Neural progenitor cell (in vitro differentiated cells): ENCODE results near the gene BBS1. TPM values are rescaled to one million over a fixed set of nuclear protein-coding genes. Genes with fewer than 3 reads are reported as not detected.
A peak's percentile ranks its signal among the peaks of the same experiment; 100 is the strongest.
"Not testable (repeated sequence)": the region's sequence is repeated elsewhere in the genome, so short reads cannot be mapped to it uniquely, and the experiment has no call there.

Experiments used
- DNase-seq: peaks from one replicate; pipeline ENCODE4 v3.0.0-alpha.2; 2016; ENCODE audit warnings: low spot score
- H2AFZ ChIP-seq: fragments of 200-600 bp; sonication (generic); replicated peaks from 2 replicates; pipeline ENCODE4 v1.6.1; 2016; ENCODE audit warnings: antibody characterized with exemption
- H3F3A ChIP-seq: fragments of 200-600 bp; sonication (generic); 2 replicates; pipeline ENCODE4 v1.6.1; 2016; ENCODE audit warnings: antibody characterized with exemption, low read depth
- H3K27ac ChIP-seq: fragments of 200-600 bp; sonication (generic); 2 replicates; pipeline ENCODE4 v1.5.1; 2016; ENCODE audit warnings: mild to moderate bottlenecking
- H3K27me3 ChIP-seq: fragments of 200-600 bp; sonication (generic); 2 replicates; pipeline ENCODE4 v1.6.1; 2016; ENCODE audit warnings: mild to moderate bottlenecking, moderate library complexity
- H3K36me3 ChIP-seq: fragments of 200-600 bp; sonication (generic); 2 replicates; pipeline ENCODE4 v1.5.1; 2016
- H3K4me1 ChIP-seq: fragments of 200-600 bp; sonication (generic); 2 replicates; pipeline ENCODE4 v1.6.1; 2016; ENCODE audit warnings: mixed run types
- H3K4me2 ChIP-seq: fragments of 200-600 bp; sonication (generic); 2 replicates; pipeline ENCODE4 v1.6.1; 2016
- H3K4me3 ChIP-seq: fragments of 200-600 bp; sonication (generic); 2 replicates; pipeline ENCODE4 v1.5.1; 2016
- H3K79me2 ChIP-seq: fragments of 200-600 bp; sonication (generic); 2 replicates; pipeline ENCODE4 v1.6.1; 2016; ENCODE audit warnings: low read depth
- H3K9ac ChIP-seq: fragments of 200-600 bp; sonication (generic); 2 replicates; pipeline ENCODE4 v1.6.1; 2016
- H3K9me3 ChIP-seq: fragments of 200-600 bp; sonication (generic); 2 replicates; pipeline ENCODE4 v1.5.1; 2016; ENCODE audit warnings: low read depth
- H4K20me1 ChIP-seq: fragments of 200-600 bp; sonication (generic); 2 replicates; pipeline ENCODE4 v1.6.1; 2016; ENCODE audit warnings: low read depth
- H3K27ac Mint-ChIP-seq: 3 replicates; pipeline ENCODE4 v1.8.0; 2021; ENCODE audit warnings: mixed read lengths
- H3K27me3 Mint-ChIP-seq: 2 replicates; pipeline ENCODE4 v1.8.0; 2022; ENCODE audit warnings: low read depth, mild to moderate bottlenecking, inconsistent platforms, moderate library complexity, mixed read lengths; ENCODE audit not compliant: insufficient read depth
- H3K36me3 Mint-ChIP-seq: 3 replicates; pipeline ENCODE4 v1.8.0; 2021; ENCODE audit warnings: mixed read lengths
- H3K4me1 Mint-ChIP-seq: 3 replicates; pipeline ENCODE4 v1.8.0; 2021; ENCODE audit warnings: mixed read lengths
- H3K4me3 Mint-ChIP-seq: 3 replicates; pipeline ENCODE4 v1.8.0; 2021; ENCODE audit warnings: mild to moderate bottlenecking, moderate library complexity, mixed read lengths
- H3K9me3 Mint-ChIP-seq: 3 replicates; pipeline ENCODE4 v1.8.0; 2020; ENCODE audit warnings: mixed read lengths
- CTCF ChIP-seq: fragments of 200-600 bp; sonication (generic); IDR thresholded peaks from 2 replicates; pipeline ENCODE4 v1.5.1; 2017; ENCODE audit warnings: antibody characterized with exemption, mild to moderate bottlenecking
- EZH2 ChIP-seq: fragments of 200-600 bp; sonication (generic); IDR thresholded peaks from 2 replicates; pipeline ENCODE4 v1.6.1; 2017; ENCODE audit warnings: antibody characterized with exemption, mild to moderate bottlenecking, moderate library complexity
- EZH2phosphoT487 ChIP-seq: fragments of 200-600 bp; sonication (generic); IDR thresholded peaks from 2 replicates; pipeline ENCODE4 v1.6.1; 2017; ENCODE audit warnings: antibody characterized with exemption
- total RNA-seq: library from RNA; depleted of rRNA; stranded (reverse); fragments of >200 nt; gene quantifications from 2 replicates; pipeline ENCODE4 v1.2.3, GENCODE V29; 2015; ENCODE audit warnings: low replicate concordance

Gene BBS1
- total RNA-seq, 1 donor from 2014 or later, result 42.0 TPM

DNA sequence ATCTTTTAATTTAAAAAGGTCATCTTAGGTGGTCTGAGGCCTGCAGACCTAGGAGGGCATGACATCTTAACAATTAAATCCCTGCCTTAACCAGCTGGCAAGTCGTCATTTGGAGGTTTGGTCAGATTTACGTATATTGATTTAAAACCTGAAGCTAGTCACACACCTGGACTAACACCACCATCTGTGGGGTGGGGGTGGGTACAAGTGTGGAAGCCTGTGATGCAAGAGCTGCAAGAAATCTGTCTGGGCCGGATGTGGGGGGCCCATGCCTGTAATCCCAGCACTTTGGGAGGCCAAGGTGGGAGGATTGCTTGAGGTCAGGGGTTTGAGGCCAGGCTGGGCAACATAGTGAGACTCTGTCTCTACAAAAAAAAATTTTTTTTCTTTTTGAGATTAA, 70.8 kb downstream of the BBS1 start:
- no peak for TF ChIP-seq EZH2phosphoT487
- TF ChIP-seq CTCF, result no peak
- no peak for TF ChIP-seq EZH2

GRCh38 chr11:66582565-66583147, 72.2 kb downstream of the BBS1 start:
- not testable (repeated sequence) for H3K27me3 ChIP-seq, H3K4me1 Mint-ChIP-seq, H3K9ac ChIP-seq, H4K20me1 ChIP-seq, H3K27me3 Mint-ChIP-seq, H3K4me2 ChIP-seq, H3K4me3 Mint-ChIP-seq, H3K27ac Mint-ChIP-seq, H3K36me3 Mint-ChIP-seq, H3K79me2 ChIP-seq, H3K9me3 ChIP-seq, H3K36me3 ChIP-seq, H3K4me3 ChIP-seq, H3F3A ChIP-seq
- DNase-seq, result peak; percentile 50
- peak overlapping the region; percentile 78 for H2AFZ ChIP-seq
- H3K9me3 Mint-ChIP-seq, result peaks cover 27% of the 10 kb centered on the region
- peaks cover 11% of the 10 kb centered on the region for H3K4me1 ChIP-seq
- H3K27ac ChIP-seq, result peak overlapping the region; percentile 88

More for the DNA sequence above, 70.8 kb downstream of the BBS1 start:
- Histone ChIP-seq H2AFZ (no peak overlapping the region), H3K9ac (no peak overlapping the region), H3K27me3 (no peaks in the 10 kb centered on the region), H4K20me1 (no peaks in the 10 kb centered on the region), H3K36me3 (no peaks in the 10 kb centered on the region), H3K4me1 (peaks cover 11% of the 10 kb centered on the region), H3K9me3 (no peaks in the 10 kb centered on the region), H3K4me3 (no peak overlapping the region), H3K79me2 (no peaks in the 10 kb centered on the region), H3K27ac (no peak overlapping the region), H3F3A (peaks cover 9% of the 10 kb centered on the region), H3K4me2 (no peak overlapping the region)
- Mint-ChIP-seq H3K27me3 (peaks cover under 1% of the 10 kb centered on the region), H3K27ac (no peak overlapping the region), H3K4me1 (peaks cover 8% of the 10 kb centered on the region), H3K9me3 (peaks cover 21% of the 10 kb centered on the region), H3K4me3 (no peak overlapping the region), H3K36me3 (no peaks in the 10 kb centered on the region)
- DNase-seq, result no peak

Other genes with a start within 250 kb of the BBS1 start
- 54.0 and 85.5 TPM in 2 replicates for gene RAB1B, start 242.0 kb upstream of the BBS1 start, total RNA-seq
- 5.6 and 5.7 TPM in 2 replicates for gene CNIH2, start 232.5 kb upstream of the BBS1 start, total RNA-seq
- gene YIF1A, start 221.5 kb upstream of the BBS1 start, total RNA-seq, result 19.0 and 41.0 TPM in 2 replicates
- gene TMEM151A, start 218.7 kb upstream of the BBS1 start, total RNA-seq, result 0.03 TPM in 1 of 2 replicates, not detected in the other
- 0.62 and 0.99 TPM in 2 replicates for gene CD248, start 193.6 kb upstream of the BBS1 start, total RNA-seq
- 0.56 and 2.6 TPM in 2 replicates for gene RIN1, start 174.2 kb upstream of the BBS1 start, total RNA-seq
- gene BRMS1, start 165.5 kb upstream of the BBS1 start, total RNA-seq, result 16.4 and 34.6 TPM in 2 replicates
- gene B4GAT1, start 163.0 kb upstream of the BBS1 start, total RNA-seq, result 40.9 and 57.1 TPM in 2 replicates
- gene SLC29A2, start 138.9 kb upstream of the BBS1 start, total RNA-seq, result 6.9 and 15.3 TPM in 2 replicates
- 0.65 TPM in 1 of 2 replicates, not detected in the other for gene NPAS4, start 89.6 kb upstream of the BBS1 start, total RNA-seq
- 82.0 and 131 TPM in 2 replicates for gene MRPL11, start 71.8 kb upstream of the BBS1 start, total RNA-seq
- 2.7 and 9.1 TPM in 2 replicates for gene PELI3, start 43.7 kb upstream of the BBS1 start, total RNA-seq
- 41.3 and 70.1 TPM in 2 replicates for gene DPP3, start 30.2 kb upstream of the BBS1 start, total RNA-seq
- gene ZDHHC24, start 35.4 kb downstream of the BBS1 start, total RNA-seq, result 4.1 and 10.0 TPM in 2 replicates
- gene ACTN3, start 36.3 kb downstream of the BBS1 start, total RNA-seq, result 20.2 and 33.0 TPM in 2 replicates
- gene CTSF, start 58.0 kb downstream of the BBS1 start, total RNA-seq, result 1.1 TPM in 1 of 2 replicates, not detected in the other
- 0.22 and 1.2 TPM in 2 replicates for gene CCDC87, start 82.4 kb downstream of the BBS1 start, total RNA-seq
- gene CCS, start 82.5 kb downstream of the BBS1 start, total RNA-seq, result 44.3 and 76.1 TPM in 2 replicates
- gene RBM14, start 106.0 kb downstream of the BBS1 start, total RNA-seq, result 38.2 and 63.8 TPM in 2 replicates
- 172 and 206 TPM in 2 replicates for gene RBM4, start 128.1 kb downstream of the BBS1 start, total RNA-seq
- 30.2 and 40.6 TPM in 2 replicates for gene RBM4B, start 167.3 kb downstream of the BBS1 start, total RNA-seq
- 14.5 and 51.7 TPM in 2 replicates for gene SPTBN2, start 218.6 kb downstream of the BBS1 start, total RNA-seq